NCI-H510A treated with DMSO at 0.1 percent for 48 hours (cell line): Measurements from ENCODE around the gene RAX.

Source experiments
- DNase-seq: peaks from one replicate; lab custom pipeline; 2025; lab: John Stamatoyannopoulos, UW

Gene RAX

DNA sequence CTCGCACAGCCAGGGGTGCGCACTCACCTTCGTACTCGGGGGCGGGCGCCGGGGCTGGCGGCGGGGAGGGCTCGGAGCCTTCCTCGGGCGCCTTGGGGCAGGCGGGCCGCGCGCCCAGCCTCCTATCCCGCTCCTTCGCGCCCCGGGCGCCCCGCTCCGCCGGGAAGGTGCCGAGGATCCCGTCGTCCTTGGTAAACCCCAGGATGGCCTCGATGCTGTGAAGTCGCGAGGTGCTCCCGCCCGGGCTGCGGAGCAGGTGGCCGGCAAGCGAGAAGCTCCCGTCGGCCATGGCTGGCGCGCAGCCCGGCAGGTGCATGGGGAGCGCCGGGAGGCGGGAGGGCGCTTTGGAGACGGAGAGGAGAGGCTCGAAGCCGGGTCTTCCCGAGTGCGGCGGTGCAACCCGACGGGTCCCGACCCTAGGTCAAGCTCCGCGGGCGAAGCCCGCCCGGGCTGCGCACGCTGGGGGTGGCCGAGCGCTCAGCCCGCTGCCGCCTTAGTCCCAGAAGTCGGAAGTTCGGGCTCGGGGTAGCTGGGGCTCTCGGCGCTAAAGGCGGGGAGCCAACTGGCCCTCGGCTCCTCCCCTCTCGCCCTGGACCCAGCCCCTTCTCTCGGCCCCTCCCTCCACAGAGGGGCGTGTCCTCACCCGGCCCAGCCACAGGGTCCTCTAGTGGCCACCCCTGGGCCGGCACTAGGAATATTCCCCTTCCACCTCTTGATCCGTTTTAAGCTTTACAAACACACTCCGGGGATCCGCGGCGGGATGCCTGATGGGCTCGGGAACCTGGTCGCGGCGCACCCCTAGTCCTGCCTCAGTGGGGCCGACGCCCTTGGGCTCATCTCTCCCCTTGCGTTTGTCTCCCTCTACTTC is at the start of gene RAX:
RAX (minus strand) TSS at position 564 of the 868 bp plus-strand sequence; CDS start at position 316, 248 bp downstream.
- DNase-seq = no peak

GRCh38 chr18:59318460-59319050 is 45.3 kb upstream of the RAX start, which contains the start of gene CPLX4:
CPLX4 (minus strand) TSS chr18:59318649; CDS start chr18:59318462, 187 bp downstream.
- DNase-seq = no peak

GRCh38 chr18:59311631-59312030 is 38.4 kb upstream of the RAX start:
- DNase-seq = no peak

DNA sequence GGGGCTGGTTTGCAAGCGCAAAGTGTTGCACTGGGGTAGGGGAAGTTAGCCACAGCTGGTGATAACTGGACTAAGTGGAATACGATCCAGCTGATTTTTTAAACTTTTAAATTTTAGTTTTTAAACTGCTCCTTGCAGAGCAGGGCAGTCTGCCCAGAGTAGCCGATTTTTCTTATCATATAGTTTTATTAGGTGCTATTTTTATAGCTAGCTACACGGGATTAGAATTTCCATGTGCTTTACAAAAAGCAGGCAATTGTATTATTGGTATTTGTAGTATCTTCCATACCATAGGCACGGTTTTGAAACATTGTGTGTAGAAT is 35.6 kb upstream of the RAX start:
- no peak for DNase-seq

DNA sequence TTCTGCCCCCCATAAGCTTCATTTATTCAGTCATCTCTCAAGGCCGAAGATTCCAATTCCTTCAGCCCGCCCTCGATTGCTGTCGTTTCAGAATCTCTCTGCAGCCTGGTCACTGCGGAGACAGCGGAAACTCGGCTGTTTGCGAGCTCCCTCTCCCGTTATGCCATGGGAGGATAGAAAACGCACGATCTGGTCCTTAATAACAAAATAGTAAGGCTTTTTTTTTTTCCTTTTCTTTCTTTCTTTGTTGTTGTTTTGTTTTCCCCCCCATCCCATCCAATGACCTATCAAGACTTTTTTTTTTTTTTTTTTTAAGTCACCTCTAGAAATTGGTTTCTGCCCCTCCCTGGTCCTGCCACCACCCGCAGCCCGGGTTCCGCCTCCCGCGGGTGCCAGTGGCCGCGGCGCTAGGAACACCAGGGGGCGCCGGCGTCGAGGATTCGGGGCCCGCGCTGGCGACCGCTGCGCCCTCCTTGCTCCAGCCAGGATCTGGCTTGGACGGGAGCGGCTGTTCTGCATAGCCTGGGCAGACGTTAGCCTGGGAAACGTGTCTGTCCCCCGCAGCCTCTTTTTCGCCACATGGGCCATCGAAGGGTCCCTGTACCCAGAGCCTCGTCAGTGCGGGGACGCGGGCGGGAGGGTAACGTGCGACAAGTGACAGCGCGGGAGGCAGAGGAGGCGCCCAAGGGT is 35.1 kb upstream of the RAX start:
- peak; percentile 90 for DNase-seq

DNA sequence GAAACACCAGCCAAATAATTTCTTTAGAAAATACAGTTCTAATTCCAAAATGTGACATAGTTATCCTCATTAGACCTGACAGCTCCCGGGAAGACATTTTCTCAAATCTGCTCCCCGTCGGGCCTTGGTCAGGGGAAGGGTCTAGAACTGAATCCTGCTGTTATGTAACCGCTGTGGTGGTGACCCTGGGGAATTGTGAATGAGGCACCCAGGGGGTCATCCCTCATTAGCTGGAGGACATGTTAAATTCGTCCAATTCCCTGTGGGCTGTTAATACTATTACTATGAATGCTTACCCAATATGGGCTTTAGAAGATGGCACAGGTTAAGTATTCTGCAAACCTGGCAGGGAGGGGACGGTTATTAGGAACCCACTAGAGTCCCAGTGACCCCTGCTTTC is 33.4 kb upstream of the RAX start:
- no peak for DNase-seq

GRCh38 chr18:59305295-59305694 is 32.0 kb upstream of the RAX start:
- DNase-seq = no peak

- no peak for DNase-seq
These were observed 30.5 kb upstream of the RAX start for GRCh38 chr18:59303656-59304195.

GRCh38 chr18:59303006-59303405 is 29.8 kb upstream of the RAX start:
- DNase-seq = no peak

GRCh38 chr18:59301929-59302328 is 28.7 kb upstream of the RAX start:
- DNase-seq = no peak

GRCh38 chr18:59300676-59301285 is 27.5 kb upstream of the RAX start:
- no peak for DNase-seq

- DNase-seq = no peak
These were observed 25.6 kb upstream of the RAX start for GRCh38 chr18:59298871-59299270.

DNA sequence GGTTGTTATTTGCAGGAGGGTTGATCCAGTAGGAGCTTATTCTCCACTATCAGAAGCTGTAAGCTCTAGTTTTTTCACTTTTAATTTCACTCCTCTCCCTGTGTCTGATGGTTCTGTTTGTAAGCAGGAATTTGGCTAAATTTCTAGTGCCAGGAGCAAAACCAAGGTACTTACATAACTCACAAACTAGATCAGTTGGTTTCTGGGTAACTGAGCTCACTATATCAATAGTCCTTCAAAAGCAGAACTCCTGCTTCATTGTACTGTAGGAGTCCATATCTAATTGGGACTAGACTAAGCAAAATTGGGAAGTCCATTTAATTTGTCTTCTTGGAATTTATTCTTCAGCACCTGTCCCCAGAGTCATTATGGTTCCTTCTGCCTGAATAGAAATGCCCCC is 20.1 kb upstream of the RAX start:
- no peak for DNase-seq

GRCh38 chr18:59286341-59286740 is 13.1 kb upstream of the RAX start:
- no peak for DNase-seq

DNA sequence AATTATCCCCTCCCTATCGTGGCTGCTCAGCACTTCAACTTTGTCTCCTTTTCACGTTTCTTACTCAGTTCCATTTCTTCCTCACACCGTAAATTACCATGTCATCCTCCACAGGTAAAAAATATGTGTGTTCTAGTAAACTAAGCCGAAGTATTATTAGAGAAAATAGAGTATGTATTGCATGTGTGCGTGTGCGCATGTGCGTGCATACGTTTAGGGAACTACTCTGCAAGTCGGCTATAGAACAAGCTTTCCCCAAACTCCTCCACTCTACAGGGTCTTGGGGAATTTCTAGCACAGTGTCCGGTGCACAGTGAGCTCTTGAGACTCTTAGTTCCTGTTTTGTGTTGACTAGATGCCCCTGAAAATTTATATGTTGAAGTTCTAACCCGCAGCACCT is 9.1 kb upstream of the RAX start:
- DNase-seq = no peak

DNA sequence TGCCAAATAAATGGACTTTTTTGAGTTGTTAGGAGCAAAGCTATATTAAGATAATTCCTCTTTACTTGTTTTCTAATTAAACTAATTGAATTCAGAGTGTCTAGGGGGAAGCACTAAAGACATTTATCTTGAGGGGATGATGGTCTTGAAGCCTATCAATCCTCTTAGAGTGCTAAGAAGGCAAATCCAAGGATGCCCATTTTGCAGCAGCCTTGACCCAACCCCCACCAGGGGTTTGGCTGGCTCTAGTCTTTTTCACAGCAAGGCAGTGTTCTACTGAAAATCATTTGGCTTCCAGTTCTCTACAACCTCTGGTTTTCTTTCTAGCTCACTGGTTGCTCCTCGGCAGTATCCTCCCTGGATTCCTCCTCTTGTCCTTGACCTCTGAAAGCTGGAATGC is 6.5 kb upstream of the RAX start:
- DNase-seq = no peak

- no peak for DNase-seq
These were observed 5.9 kb upstream of the RAX start for GRCh38 chr18:59279193-59279592.

- no peak for DNase-seq
These were observed 5.5 kb upstream of the RAX start for GRCh38 chr18:59278793-59279192.

DNA sequence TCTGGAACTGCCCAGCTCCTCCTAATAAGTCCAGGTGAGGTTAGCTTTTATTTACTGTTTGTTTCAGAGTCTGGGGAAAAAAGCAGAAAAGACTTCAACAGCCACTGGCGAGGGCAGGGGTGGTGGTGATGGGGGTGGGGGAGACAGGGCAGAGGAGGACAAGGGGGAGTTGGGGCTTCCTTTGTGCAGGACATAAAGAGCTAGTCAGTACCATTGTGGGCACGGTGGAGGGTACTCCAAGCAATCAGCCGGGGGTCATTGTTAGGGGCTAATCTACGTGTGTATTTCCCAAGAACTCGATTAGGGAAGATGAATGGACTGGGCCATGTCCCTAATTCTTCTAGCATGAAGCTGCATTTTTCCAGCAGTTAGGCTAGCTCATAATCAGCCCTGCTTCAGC is 2.8 kb upstream of the RAX start:
- DNase-seq = no peak

- DNase-seq = no peak
These were observed 2.2 kb upstream of the RAX start for GRCh38 chr18:59275406-59275949.

DNA sequence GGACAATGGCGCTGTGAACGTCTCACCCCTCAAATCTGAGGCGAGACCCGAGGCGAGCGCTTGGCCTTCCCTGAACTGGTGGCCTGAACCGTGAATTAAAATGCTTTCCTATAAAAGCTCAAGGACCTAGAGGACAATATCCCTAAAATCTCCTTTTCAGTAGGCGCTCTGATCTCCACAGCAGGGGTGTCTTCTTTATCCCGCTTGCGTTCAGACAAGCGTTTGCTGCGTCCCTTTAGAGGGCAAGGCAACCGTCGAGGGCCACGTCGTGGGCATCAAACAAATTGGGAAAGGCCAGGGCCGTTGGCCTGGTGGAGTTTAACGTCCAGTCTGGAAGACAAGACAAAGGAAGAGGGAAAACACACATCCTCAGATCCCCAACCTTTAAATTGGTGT is 1.3 kb upstream of the RAX start:
- DNase-seq = no peak
